A673 (cell line): ENCODE results near the gene CALR.

Source experiments
- EZH2 ChIP-seq: fragments of 200-600 bp; sonication (generic); IDR thresholded peaks from 2 replicates; pipeline ENCODE4 v1.6.1; 2017; ENCODE audit warnings: borderline replicate concordance, low read depth, mild to moderate bottlenecking, mixed read lengths, antibody characterized with exemption, low read length; ENCODE audit not compliant: poor library complexity, severe bottlenecking
- TF ChIP-seq, protein P1 (sequence below): fragments of 300-800, 200-600 bp; sonication (generic); conservative IDR thresholded peaks from 2 replicates; pipeline ENCODE4 v1.5.1; 2017; ENCODE audit warnings: low read depth, mild to moderate bottlenecking, antibody characterized with exemption, low read length, moderate library complexity, mixed read lengths

DNA sequence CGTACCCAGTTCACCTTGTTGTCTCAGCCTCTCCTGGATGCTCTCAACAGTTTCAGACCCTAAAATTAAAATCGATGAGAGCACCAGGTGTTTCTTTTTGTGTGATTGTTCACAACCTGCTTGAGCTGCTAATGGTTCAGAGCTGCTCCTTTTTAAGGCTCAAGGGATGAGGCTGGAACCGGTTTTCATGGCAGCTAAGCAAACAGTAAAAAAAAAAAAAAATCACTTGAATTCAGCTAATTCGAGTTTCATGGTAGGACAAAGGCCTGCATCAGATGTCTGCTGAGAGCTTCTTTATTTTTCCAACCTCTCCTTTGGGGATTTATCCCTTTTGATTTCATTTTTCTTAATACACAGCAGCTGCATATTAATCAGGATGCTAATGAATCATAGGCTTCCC, 25.8 kb upstream of the CALR start:
- TF ChIP-seq EZH2, result no peak
- TF ChIP-seq, protein P1, sequence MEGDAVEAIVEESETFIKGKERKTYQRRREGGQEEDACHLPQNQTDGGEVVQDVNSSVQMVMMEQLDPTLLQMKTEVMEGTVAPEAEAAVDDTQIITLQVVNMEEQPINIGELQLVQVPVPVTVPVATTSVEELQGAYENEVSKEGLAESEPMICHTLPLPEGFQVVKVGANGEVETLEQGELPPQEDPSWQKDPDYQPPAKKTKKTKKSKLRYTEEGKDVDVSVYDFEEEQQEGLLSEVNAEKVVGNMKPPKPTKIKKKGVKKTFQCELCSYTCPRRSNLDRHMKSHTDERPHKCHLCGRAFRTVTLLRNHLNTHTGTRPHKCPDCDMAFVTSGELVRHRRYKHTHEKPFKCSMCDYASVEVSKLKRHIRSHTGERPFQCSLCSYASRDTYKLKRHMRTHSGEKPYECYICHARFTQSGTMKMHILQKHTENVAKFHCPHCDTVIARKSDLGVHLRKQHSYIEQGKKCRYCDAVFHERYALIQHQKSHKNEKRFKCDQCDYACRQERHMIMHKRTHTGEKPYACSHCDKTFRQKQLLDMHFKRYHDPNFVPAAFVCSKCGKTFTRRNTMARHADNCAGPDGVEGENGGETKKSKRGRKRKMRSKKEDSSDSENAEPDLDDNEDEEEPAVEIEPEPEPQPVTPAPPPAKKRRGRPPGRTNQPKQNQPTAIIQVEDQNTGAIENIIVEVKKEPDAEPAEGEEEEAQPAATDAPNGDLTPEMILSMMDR, result no peak
